HT-29 (cell line): ENCODE data around the gene NLRP6. TPM values are rescaled to one million over a fixed set of nuclear protein-coding genes. Genes with fewer than 3 reads are reported as not detected.

Experiments used
- small RNA-seq: library from RNA; depleted of rRNA; stranded (forward); fragments of <200 nt; gene quantifications from one replicate; pipeline ENCODE3, GENCODE V24; 2014
- total RNA-seq: library from RNA; depleted of rRNA; stranded (reverse); fragments of >200 nt; shearing (Covaris generic); gene quantifications from 2 replicates; pipeline ENCODE4 v1.2.3, GENCODE V29; 2014; rRNA removed

The NLRP6 gene
- total RNA-seq, 1 experiment from 2014 or later = not detected

Small RNA genes within 50 kb of the gene (small RNA-seq; reads per million reads assigned to genes)
- gene AC136475.6 = not detected

Other genes with a start within 250 kb of the NLRP6 start
- gene SCGB1C1, start 85.3 kb upstream of the NLRP6 start, total RNA-seq = not detected in 2 replicates
- 45.6 and 47.9 TPM in 2 replicates for gene BET1L, start 71.0 kb upstream of the NLRP6 start, total RNA-seq
- gene RIC8A, start 70.7 kb upstream of the NLRP6 start, total RNA-seq = 253 and 283 TPM in 2 replicates
- gene SIRT3, start 42.1 kb upstream of the NLRP6 start, total RNA-seq = 8.6 and 11.5 TPM in 2 replicates
- gene PSMD13, start 41.4 kb upstream of the NLRP6 start, total RNA-seq = 235 TPM in 2 replicates
- 175 and 194 TPM in 2 replicates for gene PGGHG, start 10.7 kb downstream of the NLRP6 start, total RNA-seq
- not detected in 2 replicates for gene IFITM5, start 21.1 kb downstream of the NLRP6 start, total RNA-seq
- 31.2 and 32.3 TPM in 2 replicates for gene IFITM2, start 29.4 kb downstream of the NLRP6 start, total RNA-seq
- gene IFITM1, start 35.6 kb downstream of the NLRP6 start, total RNA-seq = 6.8 and 7.6 TPM in 2 replicates
- 10.6 and 30.1 TPM in 2 replicates for gene IFITM3, start 42.5 kb downstream of the NLRP6 start, total RNA-seq
- not detected in 2 replicates for gene B4GALNT4, start 91.1 kb downstream of the NLRP6 start, total RNA-seq
- gene PKP3, start 115.8 kb downstream of the NLRP6 start, total RNA-seq = 284 and 306 TPM in 2 replicates
- gene SIGIRR, start 136.6 kb downstream of the NLRP6 start, total RNA-seq = 295 and 312 TPM in 2 replicates
- 63.7 and 94.0 TPM in 2 replicates for gene ANO9, start 163.6 kb downstream of the NLRP6 start, total RNA-seq
- 56.6 and 63.4 TPM in 2 replicates for gene PTDSS2, start 171.9 kb downstream of the NLRP6 start, total RNA-seq
- gene RNH1, start 228.8 kb downstream of the NLRP6 start, total RNA-seq = 470 and 513 TPM in 2 replicates